Parathyroid adenoma (tissue), 2 donors: ENCODE measurements around the gene ADO.

Experiments
- H2AFZ ChIP-seq: fragments of 300-600 bp; sonication (generic); one replicate; pipeline ENCODE4 v1.7.0; 2017; ENCODE audit warnings: antibody characterized with exemption, mild to moderate bottlenecking
- H3K27ac ChIP-seq: fragments of 300-600 bp; sonication (generic); one replicate; pipeline ENCODE4 v1.7.0; 2017
- H3K27me3 ChIP-seq: fragments of 300-600 bp; sonication (generic); one replicate; pipeline ENCODE4 v1.7.0; 2017; ENCODE audit warnings: low read length; ENCODE audit not compliant: control insufficient read depth, insufficient read depth
- H3K36me3 ChIP-seq: fragments of 300-600 bp; sonication (generic); one replicate; pipeline ENCODE4 v1.7.0; 2017; ENCODE audit warnings: low read length; ENCODE audit not compliant: control insufficient read depth, insufficient read depth
- H3K4me1 ChIP-seq: fragments of 300-600 bp; sonication (generic); one replicate; pipeline ENCODE4 v1.7.0; 2017; ENCODE audit warnings: control low read depth
- H3K4me2 ChIP-seq: fragments of 300-600 bp; sonication (generic); one replicate; pipeline ENCODE4 v1.7.0; 2017; ENCODE audit warnings: low read length
- H3K4me3 ChIP-seq: fragments of 300-600 bp; sonication (generic); one replicate; pipeline ENCODE4 v1.7.0; 2017; ENCODE audit warnings: low read depth, low read length
- H3K79me2 ChIP-seq: fragments of 300-600 bp; sonication (generic); one replicate; pipeline ENCODE4 v1.7.0; 2017; ENCODE audit warnings: control low read depth
- H3K9ac ChIP-seq: fragments of 300-600 bp; sonication (generic); one replicate; pipeline ENCODE4 v1.7.0; 2017; ENCODE audit warnings: mild to moderate bottlenecking
- H3K9me3 ChIP-seq: fragments of 300-600 bp; sonication (generic); one replicate; pipeline ENCODE4 v1.7.0; 2017; ENCODE audit warnings: low read length; ENCODE audit not compliant: control insufficient read depth
- TF ChIP-seq, protein P1 (sequence below): fragments of 300-600 bp; sonication (generic); IDR thresholded peaks from one replicate; pipeline ENCODE4 v1.7.0; 2017; ENCODE audit warnings: antibody characterized with exemption, mild to moderate bottlenecking
- donor health status: primary hyperparathyroidism.

Gene ADO

DNA sequence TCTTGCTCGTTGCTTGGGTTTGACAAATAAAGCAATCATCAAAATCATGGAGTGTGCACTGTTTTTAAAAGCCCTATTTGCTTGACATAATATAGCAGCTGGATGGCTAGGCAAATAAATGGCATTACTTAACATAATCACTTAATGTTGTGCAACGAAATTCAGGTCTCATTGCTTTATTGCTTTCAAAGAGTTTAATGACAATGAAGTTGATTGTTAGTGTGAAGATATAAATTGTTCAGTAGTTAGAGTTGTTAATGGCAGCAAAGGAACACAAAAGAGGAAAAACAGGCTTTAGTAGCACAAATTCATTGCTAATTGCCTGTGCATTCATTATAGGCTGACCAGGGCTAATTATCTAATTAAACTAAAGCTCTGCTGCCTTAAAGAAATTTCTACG lies 7.6 kb upstream of the ADO start:
- H3K36me3 ChIP-seq: no peaks in the 10 kb centered on the region
- no peaks in the 10 kb centered on the region for H3K79me2 ChIP-seq
- H3K27me3 ChIP-seq: no peaks in the 10 kb centered on the region
- no peak overlapping the region for H3K9ac ChIP-seq
- no peaks in the 10 kb centered on the region for H3K4me1 ChIP-seq
- no peak overlapping the region for H3K27ac ChIP-seq
- TF ChIP-seq, protein P1, sequence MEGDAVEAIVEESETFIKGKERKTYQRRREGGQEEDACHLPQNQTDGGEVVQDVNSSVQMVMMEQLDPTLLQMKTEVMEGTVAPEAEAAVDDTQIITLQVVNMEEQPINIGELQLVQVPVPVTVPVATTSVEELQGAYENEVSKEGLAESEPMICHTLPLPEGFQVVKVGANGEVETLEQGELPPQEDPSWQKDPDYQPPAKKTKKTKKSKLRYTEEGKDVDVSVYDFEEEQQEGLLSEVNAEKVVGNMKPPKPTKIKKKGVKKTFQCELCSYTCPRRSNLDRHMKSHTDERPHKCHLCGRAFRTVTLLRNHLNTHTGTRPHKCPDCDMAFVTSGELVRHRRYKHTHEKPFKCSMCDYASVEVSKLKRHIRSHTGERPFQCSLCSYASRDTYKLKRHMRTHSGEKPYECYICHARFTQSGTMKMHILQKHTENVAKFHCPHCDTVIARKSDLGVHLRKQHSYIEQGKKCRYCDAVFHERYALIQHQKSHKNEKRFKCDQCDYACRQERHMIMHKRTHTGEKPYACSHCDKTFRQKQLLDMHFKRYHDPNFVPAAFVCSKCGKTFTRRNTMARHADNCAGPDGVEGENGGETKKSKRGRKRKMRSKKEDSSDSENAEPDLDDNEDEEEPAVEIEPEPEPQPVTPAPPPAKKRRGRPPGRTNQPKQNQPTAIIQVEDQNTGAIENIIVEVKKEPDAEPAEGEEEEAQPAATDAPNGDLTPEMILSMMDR: no peak
- H2AFZ ChIP-seq: no peak overlapping the region
- no peaks in the 10 kb centered on the region for H3K9me3 ChIP-seq
- no peak overlapping the region for H3K4me2 ChIP-seq
- H3K4me3 ChIP-seq: no peak overlapping the region

DNA sequence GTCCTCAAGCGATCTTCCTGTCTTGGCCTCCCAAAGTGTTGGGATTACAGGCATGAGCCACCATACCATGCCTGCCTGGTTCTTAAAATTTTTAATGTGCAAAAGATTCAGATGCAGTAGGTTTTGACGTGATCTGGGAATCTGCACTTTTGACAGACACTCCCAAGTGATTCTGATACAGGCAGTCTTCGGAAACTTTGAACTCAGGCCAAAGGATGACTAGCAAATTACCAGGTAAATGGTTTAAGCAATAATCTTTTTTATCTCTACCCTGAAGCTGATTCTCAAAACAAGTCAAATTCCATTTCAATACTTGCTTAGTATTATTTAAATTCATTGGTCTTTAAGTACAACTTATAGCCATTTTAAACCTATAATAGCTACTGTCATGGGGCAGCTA lies 2.6 kb upstream of the ADO start:
- H3K4me3 ChIP-seq: no peak overlapping the region
- no peaks in the 10 kb centered on the region for H3K9me3 ChIP-seq
- no peak overlapping the region for H3K27ac ChIP-seq
- TF ChIP-seq, protein P1: no peak
- no peak overlapping the region for H2AFZ ChIP-seq
- no peaks in the 10 kb centered on the region for H3K4me1 ChIP-seq
- no peaks in the 10 kb centered on the region for H3K79me2 ChIP-seq
- H3K4me2 ChIP-seq: no peak overlapping the region
- no peaks in the 10 kb centered on the region for H3K27me3 ChIP-seq
- H3K36me3 ChIP-seq: no peaks in the 10 kb centered on the region
- no peak overlapping the region for H3K9ac ChIP-seq

DNA sequence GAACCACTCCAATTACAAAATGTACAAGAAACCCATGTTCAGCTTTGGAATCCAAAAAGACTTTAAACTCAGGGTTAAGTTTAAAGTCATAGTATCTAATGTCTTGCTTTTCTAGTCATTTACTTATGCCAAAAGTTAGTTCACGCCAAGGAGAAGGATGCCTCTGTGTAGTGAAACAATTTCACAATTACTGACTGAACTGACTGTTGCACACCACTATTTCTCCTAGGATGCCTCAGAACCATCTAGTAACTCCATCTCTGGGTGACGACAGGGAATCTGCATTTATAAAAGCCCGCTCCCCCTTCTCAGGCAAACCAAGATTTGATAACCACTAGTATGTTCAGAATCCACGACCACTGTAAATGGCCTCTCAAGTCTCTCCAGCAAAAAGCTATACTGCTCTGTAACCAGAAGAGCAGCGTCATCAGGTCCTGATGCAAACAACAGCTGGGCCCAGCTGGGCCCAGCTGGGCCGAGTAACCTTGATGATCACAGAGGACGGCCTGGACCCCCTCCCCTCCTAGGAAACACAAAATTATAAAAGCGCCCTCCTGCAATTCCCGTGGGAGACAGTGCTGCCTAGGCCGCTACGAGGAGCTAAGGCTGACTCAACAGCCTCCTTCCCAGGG lies 680 bp upstream of the ADO start:
- H3K79me2 ChIP-seq: peaks cover 3% of the 10 kb centered on the region
- H3K4me3 ChIP-seq: peak overlapping the region; percentile 84
- no peaks in the 10 kb centered on the region for H3K4me1 ChIP-seq
- H3K4me2 ChIP-seq: peak overlapping the region; percentile 96
- H3K27ac ChIP-seq: peak overlapping the region; percentile 92
- no peaks in the 10 kb centered on the region for H3K27me3 ChIP-seq
- H3K36me3 ChIP-seq: no peaks in the 10 kb centered on the region
- no peaks in the 10 kb centered on the region for H3K9me3 ChIP-seq
- H3K9ac ChIP-seq: peak overlapping the region; percentile 49
- H2AFZ ChIP-seq: peak overlapping the region; percentile 100
- TF ChIP-seq, protein P1: no peak

DNA sequence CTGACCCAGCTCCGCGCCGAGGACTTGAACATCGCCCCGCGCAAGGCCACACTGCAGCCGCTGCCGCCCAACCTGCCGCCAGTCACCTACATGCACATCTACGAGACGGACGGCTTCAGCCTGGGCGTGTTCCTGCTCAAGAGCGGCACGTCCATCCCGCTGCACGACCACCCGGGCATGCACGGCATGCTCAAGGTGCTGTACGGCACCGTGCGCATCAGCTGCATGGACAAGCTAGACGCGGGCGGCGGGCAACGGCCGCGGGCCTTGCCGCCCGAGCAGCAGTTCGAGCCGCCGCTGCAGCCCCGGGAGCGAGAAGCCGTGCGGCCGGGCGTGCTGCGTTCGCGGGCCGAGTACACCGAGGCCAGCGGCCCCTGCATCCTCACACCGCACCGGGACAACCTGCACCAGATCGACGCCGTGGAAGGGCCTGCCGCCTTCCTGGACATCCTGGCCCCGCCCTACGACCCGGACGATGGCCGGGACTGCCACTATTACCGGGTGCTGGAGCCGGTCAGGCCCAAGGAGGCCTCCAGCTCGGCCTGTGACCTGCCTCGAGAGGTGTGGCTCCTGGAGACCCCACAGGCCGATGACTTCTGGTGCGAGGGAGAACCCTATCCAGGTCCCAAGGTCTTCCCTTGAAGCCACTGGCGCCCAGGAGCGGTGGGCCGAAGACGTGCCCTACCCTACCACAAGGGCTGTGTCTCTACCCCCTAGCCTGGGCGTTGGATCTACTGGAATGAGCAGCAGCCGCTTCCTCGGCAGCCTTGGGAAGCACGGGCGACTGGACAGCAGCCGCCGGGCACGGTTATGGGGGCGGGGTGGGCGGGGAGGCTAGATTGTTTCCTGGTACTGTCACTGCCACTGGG lies 945 bp downstream of the ADO start:
- peak overlapping the region; percentile 96 for H3K4me2 ChIP-seq
- peak overlapping the region; percentile 92 for H3K27ac ChIP-seq
- no peak overlapping the region for H3K9ac ChIP-seq
- H3K36me3 ChIP-seq: no peaks in the 10 kb centered on the region
- H3K4me1 ChIP-seq: no peaks in the 10 kb centered on the region
- H3K9me3 ChIP-seq: no peaks in the 10 kb centered on the region
- peaks cover 5% of the 10 kb centered on the region for H3K79me2 ChIP-seq
- H3K4me3 ChIP-seq: peak overlapping the region; percentile 84
- H2AFZ ChIP-seq: peak overlapping the region; percentile 100
- no peaks in the 10 kb centered on the region for H3K27me3 ChIP-seq
- TF ChIP-seq, protein P1: no peak
